Fibroblast of pulmonary artery (primary cell): ENCODE data around the gene LIPA.
"Not testable (repeated sequence)": the region's sequence is repeated elsewhere in the genome, so short reads cannot be mapped to it uniquely, and the experiment has no call there.

ENCODE experiments used
- DNase-seq: peaks from one replicate; pipeline ENCODE4 v3.0.0-alpha.2; 2010; ENCODE audit warnings: low read depth
- H3K4me3 ChIP-seq: replicated peaks from 2 replicates; pipeline ENCODE4 v1.5.1; 2011; ENCODE audit warnings: low read depth, mild to moderate bottlenecking, control low read depth, low read length, moderate library complexity
- CTCF ChIP-seq: IDR thresholded peaks from 2 replicates; pipeline ENCODE4 v1.5.1; 2011; ENCODE audit warnings: mild to moderate bottlenecking, control low read depth, low read length, inconsistent platforms; ENCODE audit errors: missing control alignments

LIPA gene

GRCh38 chr10:89294721-89295239 lies 43.2 kb upstream of the LIPA start:
- no peak for DNase-seq
- no peak overlapping the region for H3K4me3 ChIP-seq
- no peak for TF ChIP-seq CTCF

- DNase-seq, H3K4me3 ChIP-seq: not testable (repeated sequence)
Measured at GRCh38 chr10:89285303-89285702, 33.7 kb upstream of the LIPA start.

GRCh38 chr10:89284711-89285110 lies 33.1 kb upstream of the LIPA start:
- DNase-seq, H3K4me3 ChIP-seq: not testable (repeated sequence)

- peak; percentile 87 for DNase-seq
Measured at GRCh38 chr10:89283936-89284475, 32.4 kb upstream of the LIPA start.

GRCh38 chr10:89283025-89283935 lies 31.7 kb upstream of the LIPA start:
- no peak for TF ChIP-seq CTCF
- no peak for DNase-seq
- H3K4me3 ChIP-seq: no peak overlapping the region

More at GRCh38 chr10:89283936-89284475, 32.4 kb upstream of the LIPA start:
- H3K4me3 ChIP-seq: no peak overlapping the region
- TF ChIP-seq CTCF: no peak

GRCh38 chr10:89281606-89282395 lies 30.2 kb upstream of the LIPA start:
- no peak for DNase-seq

GRCh38 chr10:89280508-89280907 lies 28.9 kb upstream of the LIPA start:
- TF ChIP-seq CTCF: no peak
- no peak overlapping the region for H3K4me3 ChIP-seq
- DNase-seq: no peak

More at GRCh38 chr10:89281606-89282395, 30.2 kb upstream of the LIPA start:
- TF ChIP-seq CTCF: no peak
- H3K4me3 ChIP-seq: no peak overlapping the region
